ENCODE results near the gene IGFBP1.
A peak's percentile ranks its signal among the peaks of the same experiment; 100 is the strongest.
"Not testable (repeated sequence)": the region's sequence is repeated elsewhere in the genome, so short reads cannot be mapped to it uniquely, and the experiment has no call there.

The IGFBP1 gene

DNA sequence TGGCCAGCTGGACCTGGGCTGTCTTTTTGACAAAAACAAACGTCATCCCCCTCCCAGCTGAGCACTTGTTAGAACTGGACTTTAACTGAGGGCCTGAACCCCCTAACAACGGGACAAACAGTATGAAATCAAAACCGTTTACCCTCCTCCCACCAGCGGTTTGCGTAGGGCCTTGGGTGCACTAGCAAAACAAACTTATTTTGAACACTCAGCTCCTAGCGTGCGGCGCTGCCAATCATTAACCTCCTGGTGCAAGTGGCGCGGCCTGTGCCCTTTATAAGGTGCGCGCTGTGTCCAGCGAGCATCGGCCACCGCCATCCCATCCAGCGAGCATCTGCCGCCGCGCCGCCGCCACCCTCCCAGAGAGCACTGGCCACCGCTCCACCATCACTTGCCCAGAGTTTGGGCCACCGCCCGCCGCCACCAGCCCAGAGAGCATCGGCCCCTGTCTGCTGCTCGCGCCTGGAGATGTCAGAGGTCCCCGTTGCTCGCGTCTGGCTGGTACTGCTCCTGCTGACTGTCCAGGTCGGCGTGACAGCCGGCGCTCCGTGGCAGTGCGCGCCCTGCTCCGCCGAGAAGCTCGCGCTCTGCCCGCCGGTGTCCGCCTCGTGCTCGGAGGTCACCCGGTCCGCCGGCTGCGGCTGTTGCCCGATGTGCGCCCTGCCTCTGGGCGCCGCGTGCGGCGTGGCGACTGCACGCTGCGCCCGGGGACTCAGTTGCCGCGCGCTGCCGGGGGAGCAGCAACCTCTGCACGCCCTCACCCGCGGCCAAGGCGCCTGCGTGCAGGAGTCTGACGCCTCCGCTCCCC is at the start of gene IGFBP1:
IGFBP1 (plus strand) TSS at position 304 of the 808 bp plus-strand sequence; CDS start at position 469, 165 bp downstream.
- peak; percentile 50 for DNase-seq (ENCODE audit: low read depth)

DNA sequence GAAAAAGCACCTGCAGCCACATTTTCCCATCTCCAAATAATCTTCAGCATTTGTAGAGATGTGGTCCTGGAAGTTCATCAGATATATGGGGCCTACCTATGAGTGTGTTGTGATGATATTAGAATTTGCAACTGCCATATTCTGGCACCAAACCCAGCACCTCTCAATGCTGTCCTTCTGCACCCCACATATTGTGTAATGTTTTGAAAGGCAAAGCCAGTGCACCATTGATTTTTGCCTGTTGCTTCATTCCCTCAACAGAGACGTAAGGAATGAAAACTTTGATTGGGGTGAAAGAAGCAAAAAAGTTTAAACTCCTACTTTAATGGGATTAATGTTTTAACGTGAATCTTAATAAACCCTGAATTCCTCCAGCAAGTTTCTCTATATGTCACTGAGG is 49.4 kb upstream of the IGFBP1 start:
- not testable (repeated sequence) for DNase-seq (ENCODE audit: low read depth)

DNA sequence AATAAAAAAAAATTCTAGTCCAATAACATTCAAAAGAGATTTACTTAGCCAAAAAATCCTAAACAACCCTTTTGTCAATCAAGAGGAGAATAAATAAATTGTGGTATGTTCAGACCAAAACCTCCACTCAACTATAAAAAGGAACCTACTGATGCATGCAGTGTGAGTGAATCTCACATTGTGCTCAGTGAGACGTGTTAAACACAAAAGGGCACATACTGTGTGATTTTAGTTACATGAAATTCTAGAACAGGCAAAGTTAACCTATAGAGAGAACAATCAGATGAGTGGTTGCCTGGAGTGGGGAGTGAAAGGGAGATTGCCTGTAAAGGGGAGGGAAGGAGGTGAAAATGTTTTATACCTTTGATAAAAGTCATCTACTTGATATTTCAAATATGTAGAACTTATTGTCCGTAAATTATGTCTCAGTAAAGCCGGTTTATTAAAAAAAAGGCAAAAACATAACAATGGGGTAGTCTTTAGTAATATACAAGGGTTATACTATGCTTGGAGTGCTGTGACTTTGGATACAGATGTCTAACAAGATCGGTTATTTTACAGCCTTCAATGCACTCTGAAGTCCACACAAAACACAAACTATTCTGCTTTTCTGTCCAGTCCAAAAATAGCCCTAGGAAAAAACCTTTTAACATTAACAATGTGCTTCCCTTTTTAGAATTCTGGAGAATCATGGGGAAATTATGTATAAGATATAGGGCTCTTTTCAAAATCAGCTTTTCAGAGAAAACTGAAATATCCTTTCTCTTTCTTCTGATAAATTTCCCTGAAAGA is 46.2 kb upstream of the IGFBP1 start:
- DNase-seq (ENCODE audit: low read depth), result not testable (repeated sequence)

DNA sequence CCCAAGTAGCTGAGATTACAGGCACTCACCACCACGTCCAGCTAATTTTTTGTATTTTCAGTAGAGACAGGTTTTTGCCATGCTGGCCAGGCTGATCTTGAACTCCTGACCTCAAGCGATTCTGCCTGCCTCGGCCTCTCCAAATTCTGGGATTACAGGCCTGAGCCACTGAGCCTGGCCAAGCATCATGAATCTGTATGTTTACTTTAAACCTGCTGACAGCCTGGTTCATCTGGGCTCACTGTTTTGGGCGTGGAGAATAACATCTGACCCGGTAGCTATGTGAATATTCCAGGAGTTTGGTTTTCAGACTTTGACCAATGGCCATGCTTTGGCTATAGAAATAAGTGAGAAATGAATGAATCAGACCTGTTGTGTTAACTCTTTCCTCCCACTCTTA is 41.8 kb upstream of the IGFBP1 start:
- DNase-seq (ENCODE audit: low read depth), result not testable (repeated sequence)

DNA sequence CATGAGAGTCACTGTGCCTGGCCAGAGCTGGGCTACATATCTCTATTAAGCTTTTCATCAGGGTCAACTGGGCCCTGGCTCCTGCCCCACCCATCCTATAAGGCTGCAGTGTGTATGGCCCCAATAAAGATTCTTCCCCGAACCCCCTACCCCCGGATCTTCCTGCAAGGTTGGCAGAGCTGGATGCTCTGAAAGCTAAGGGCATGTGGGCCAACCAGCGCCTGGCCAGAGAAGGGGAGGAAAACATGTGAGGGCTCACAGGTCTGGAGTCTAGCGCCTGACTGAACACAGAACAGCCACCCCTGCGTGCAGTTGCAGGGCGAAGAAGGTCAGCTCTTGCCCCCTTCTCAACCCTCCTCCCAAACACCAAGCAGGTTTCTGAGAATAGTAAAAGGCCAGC is 39.6 kb upstream of the IGFBP1 start:
- not testable (repeated sequence) for DNase-seq (ENCODE audit: low read depth)

DNA sequence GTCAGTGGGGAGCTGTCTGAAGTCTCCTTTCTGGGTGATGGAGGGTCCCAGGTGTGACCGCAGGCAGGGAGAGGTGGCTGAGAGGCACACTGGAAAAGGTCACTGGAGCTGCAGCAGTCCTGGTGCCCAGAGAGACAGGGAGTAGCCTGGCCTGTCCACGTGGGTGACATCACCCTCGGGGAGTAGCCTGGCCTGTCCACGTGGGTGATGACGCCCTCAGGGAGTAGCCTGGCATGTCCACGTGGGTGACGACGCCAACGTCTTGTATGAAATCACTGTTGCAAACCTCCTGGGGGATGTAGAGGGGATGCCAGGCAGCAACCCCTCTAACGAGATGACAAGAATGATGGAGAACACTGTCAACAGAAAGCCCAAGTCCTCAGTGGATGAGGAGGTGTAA is 35.3 kb upstream of the IGFBP1 start:
- not testable (repeated sequence) for DNase-seq (ENCODE audit: low read depth)

DNA sequence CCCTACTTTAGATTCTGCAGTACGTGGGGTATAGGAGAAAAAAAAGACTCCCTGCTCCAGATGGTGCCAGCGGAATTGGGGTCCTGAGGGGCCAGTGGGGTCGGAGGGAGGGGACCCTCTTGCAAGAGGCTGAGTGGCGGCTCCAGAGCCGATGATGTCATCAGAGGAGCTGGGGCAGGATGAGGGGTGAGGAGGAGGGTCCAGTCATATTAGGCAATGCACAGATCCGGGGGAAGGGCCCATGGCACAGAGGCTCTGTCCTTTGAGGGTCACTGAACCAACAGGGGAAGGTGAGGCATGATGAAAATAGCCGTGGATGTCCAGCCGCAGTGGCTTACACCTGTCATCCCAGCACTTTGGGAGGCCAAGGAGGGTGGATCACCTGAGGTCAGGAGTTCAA is 34.8 kb upstream of the IGFBP1 start:
- not testable (repeated sequence) for DNase-seq (ENCODE audit: low read depth)

DNA sequence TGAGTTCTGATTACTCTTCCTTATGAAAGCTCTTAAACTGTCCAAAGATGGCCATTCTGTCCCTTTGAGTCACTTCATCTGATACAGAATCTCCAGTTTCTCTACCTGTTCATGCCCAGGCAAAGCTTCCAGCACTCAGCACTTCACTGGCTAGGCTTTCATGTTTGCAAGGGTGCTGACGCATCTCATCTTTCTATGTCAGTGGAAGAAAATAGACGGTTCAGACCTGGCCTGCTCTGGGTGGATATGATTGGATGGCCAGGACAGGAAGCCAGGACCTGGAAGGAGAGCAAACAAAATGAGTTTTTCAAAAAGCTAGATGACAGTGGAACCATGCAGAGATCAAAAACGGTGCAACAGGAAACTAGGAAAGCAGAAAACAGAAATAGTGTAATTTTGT is 32.6 kb upstream of the IGFBP1 start:
- not testable (repeated sequence) for DNase-seq (ENCODE audit: low read depth)

DNA sequence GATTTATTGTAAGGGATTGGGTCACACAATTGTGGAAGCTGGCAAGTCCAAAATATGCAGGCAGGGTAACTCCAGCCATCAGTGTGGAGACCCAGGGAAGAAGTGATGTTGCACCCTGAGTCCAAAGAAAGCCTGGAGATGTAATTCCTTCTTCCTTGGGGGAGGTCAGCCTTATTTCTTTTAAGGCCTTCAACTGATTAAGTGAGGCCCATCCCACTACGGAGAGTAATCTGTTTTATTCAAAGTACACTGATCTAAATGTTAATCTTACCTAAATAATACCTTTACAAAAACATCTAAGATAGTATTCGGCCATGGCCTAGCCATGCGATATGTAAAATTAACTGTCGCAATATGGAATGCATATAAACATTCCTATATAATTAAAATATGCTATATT is 31.4 kb upstream of the IGFBP1 start:
- DNase-seq (ENCODE audit: low read depth), result not testable (repeated sequence)

DNA sequence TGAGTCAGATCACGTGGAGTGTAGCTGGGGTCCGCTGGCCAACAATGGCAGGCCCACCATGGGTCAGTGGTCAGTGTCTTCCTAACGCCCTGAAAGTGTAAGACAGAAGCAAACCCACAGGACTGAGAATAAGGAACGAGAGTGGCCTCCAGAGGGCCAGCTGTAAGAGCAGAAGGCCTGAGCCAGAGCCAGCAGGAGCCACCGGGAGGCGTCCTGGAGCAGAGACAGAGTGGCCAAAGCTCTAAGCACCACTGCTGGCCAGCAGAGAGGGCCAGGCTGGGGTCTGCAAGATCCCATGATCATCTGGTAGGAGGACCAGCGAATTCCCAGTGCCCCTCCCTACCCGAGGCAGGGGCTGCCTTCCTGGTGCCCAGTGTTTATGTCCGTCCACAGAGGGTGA is 24.6 kb upstream of the IGFBP1 start:
- DNase-seq (ENCODE audit: low read depth), result no peak

DNA sequence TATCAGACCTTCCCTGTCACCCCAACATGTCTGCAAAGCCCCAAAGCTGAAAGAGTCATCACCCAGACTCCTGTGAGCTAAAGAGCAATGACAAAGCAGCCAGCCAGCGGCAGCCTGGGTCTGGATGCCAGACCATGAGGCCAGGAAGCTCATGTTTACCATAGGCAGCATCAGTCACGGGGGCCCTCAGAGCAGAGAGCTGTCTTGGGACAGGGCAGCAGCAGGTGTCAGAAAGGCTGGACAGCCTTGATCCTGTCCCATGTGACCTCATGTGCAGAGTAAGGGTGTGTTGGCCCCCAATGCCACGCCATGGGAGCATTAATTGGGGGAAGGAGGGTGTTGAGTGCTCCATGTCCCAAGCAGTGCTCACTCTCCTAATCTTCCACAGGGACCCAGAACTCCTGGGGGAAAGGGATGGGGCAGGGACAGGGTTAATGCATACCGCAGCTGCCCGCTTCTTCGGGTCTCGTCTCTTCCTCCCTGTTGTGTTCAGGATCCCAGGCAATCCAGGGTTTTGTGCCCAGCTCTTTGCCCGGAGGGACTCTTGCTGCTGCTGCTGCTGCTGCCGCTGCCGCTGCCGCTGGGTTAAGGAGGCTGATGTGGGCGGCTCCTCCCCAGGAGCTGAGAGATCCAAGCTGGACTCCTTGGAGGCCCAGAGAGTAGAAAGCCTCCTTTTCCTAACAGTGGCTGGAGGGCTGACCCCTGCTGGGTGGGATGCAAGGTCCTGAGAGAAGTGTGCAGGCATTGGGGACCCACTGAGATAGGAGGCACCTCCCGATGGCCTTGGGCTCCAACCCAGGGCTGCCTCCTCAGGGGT is 22.5 kb upstream of the IGFBP1 start:
- peak; percentile 41 for DNase-seq (ENCODE audit: low read depth)

DNA sequence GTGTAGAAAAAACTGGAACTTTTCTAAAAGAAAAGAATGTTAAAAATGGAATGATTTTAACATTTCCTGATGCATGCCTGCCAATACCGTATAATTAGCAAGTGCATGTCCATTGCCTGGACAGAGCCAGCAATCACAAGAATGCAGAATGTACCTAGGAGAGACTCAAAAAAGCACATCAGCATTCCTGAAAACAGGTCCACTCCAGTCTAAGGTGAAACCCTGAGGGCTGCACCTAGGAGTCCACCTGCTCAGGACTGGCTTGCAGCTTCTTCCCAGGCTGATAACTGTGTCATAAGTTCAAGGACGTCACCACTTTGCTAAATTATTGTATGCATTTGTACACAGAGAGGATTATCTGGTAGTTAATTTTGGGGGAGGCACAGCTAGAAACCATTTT is 20.8 kb upstream of the IGFBP1 start:
- no peak for DNase-seq (ENCODE audit: low read depth)

DNA sequence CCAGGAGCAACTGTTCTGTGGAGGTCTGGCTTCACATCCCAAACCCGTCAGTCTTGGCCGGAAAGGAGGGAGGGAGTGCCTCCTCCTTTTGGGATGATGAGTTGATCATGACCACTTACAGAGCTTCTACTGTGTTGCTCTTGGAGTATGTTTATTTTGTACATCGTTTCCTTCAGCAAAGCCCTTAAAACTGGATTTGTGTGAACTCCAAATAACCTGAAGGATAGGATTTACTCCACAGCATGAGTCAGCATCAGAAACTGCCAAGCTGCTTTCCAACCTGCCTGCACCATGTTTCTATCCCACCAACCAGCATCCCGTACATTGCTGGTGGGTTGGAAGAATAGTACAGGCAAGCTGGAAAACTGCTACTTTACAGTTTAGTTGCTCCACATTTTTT is 18.9 kb upstream of the IGFBP1 start:
- DNase-seq (ENCODE audit: low read depth), result peak; percentile 73

DNA sequence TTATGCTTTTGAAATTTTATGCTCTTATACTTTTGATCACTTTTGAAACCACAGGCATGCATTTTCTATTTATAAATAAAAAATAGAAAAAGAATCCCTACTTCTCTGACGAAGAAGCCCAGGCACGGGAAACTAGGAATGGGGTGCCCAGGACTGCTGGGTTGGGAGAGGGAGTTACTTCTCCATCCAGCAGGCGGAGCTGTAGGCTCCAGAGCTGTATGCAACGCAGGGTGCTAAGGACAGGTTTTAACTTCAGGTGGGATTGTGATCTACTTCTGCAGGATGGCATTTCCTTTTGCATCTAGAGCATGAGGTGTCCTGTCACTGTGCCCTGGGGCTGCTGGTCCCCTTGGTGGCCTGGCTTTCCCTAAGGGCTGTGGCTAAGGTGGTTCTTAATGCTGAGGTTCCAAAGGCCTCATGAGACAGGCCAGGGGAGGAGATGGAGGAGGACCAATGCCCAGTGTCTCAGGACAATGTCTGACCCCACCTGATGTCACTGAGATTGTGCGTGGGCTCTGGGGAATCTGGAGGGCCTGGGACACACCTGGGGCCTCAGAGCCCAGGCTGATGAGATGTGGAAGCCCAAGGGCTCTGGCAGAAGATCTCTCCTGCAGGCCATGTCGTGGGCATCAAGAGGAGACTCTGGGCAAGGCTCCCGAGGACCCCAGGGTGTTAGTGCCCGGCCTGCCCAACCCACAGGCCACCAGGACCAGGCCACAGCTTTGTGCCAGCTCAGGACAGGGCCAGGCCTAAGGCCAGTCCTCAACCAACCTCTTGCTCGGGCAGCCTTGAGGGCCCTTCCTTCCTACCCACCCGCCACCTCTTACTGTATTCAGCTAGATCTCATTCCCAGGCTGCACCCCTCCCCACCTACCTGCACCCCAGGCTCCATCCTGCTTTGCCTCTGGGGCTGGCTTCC is 15.9 kb upstream of the IGFBP1 start:
- no peak for DNase-seq (ENCODE audit: low read depth)

DNA sequence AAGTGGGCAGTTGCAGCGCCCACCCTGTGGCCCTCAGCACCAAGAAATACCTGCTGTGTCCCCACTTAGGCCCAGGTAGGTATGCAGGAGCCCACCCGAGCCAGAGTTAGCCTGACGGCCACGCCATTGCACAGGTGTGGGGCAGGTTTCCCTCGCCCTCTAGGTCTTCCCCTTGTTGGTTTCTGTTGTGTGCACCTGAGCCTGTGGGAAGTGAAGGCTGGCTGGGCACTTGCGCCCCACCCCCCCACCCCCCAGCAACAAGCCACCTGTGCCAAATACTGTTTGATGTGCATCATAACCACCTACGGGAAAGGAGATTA is 15.3 kb upstream of the IGFBP1 start, which contains the start of gene CCDC201:
CCDC201 (minus strand) TSS at position 48 of the 320 bp plus-strand sequence. CDS start 75 bp downstream, outside the sequence.
- DNase-seq (ENCODE audit: low read depth), result no peak

DNA sequence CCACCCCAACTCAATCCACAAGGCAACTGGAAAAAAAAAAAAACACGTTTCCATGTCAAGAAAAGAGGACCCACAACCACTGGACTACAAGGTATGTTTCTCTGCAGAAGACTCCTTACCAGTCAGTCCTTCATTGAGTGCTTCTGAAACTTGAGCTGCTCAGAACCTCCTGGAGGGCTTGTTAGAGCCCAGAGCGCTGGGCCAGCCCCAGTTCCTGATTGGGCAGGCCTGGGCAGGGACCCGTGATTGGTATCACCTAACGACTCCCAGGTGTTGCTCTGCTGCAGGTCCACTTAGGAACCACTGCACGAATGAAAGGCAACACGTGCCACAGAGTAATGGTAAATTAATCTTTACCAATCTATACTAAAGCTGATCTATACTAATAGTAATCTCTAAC is 14.9 kb upstream of the IGFBP1 start:
- no peak for DNase-seq (ENCODE audit: low read depth)

DNA sequence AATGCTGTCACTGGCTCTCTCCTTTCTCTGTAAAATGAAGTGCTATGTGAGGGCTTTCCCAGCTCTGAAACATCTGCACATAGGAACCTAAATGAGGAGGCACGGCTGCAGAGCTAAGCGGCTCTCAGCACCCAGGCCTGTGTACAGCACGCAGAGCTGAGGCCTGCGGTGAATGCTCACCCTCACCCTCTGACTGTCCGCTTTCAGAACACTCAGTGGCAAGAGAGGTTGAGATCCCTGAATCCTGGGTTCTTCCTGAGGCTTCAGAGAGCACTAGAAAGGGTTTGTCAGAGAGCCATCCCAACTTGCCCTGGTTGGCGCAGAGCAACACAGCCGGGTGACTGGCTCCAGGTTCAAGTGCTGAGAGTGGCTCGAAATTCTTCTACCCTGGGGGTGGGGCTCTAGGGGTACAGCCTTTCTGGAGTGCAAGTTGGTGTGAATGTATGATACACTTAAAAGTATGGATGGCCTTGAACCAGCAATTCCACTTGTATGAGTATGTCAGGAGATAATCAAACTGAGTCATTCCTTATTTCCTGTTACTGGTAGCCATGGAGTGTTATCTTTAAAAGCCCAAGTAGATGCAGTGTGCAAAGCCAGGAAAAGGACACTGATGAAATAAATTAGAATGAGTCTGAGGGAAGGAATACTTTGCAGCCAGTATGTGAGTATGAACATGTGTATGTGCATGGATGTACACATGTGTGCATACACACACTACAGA is 13.7 kb upstream of the IGFBP1 start:
- peak; percentile 93 for DNase-seq (ENCODE audit: low read depth)

DNA sequence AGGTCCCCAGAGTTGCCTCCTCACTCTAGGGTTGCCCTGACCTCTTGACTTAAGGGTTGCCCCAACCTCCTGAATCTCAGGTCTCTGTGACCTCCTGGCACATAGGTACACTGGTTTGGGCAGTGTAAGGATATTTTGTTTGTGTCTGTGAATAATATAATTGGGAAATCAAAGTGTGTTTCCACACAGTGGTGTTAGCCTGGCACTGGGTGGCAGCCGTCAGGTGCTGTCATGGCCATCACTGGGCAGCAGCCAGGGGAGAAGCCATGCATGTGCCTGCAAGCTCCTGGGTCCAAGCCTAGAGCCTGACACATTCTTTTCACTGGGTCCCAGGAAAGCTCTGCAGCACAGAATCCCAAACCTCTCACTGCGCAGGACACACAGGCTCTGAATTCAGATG is 11.8 kb upstream of the IGFBP1 start:
- no peak for DNase-seq (ENCODE audit: low read depth)

DNA sequence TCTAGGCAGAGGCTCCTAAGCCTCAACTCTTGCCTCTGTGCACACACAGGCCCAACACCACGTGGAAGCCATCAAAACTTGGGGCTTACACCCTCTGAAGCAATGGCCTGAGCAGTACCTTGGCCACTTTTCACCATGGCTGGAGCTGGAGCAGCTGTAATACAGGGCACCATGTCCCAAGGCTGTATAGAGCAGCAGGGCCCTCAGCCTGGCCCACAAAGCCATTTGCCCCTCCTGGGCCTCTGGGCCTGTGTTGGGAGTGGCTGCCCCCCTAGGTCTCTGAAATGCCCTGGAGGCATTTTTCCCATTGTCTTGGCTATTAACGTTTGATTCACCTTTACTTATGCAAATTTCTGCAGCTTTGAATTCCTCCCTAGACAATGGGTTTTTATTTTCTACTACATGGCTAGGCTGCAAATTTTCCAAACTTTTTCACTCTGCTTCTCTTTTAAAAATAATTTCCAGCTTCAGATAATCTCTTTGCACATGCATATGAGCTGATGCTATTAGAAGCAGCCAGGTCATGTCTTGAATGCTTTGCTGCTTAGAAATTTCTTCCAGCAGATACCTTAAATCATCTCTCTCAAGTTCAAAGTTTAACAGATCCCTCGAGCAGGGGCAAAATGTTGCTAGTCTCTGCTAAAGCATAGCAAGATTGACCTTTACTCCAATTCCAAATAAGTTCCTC is 9.7 kb upstream of the IGFBP1 start:
- no peak for DNase-seq (ENCODE audit: low read depth)

DNA sequence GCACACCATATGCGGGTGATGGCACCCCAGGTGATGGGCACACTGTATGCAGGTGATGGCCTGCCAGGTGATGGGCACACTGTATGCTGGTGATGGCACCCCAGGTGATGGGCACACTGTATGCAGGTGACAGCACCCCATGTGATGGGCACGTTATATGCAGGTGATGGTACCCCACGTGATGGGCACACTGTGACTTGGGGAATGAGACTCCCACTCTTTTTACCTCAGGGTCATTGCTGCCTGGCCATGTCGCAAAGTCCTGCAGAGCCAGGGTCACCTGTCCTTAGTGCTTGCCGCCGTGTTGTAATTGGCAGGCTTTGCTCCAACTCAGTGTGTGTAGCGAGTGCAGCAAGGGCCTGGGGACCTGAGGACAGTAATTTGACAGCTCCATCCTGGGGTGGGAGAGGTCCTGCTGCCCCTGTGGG is 7.8 kb upstream of the IGFBP1 start:
- DNase-seq (ENCODE audit: low read depth), result no peak

Measured in EH (cell line).